GM10266 (cell line): Measurements from ENCODE around the gene TNFRSF12A.

Experiments
- DNase-seq: peaks from one replicate; pipeline ENCODE4 v3.0.0; 2012; ENCODE audit errors: extremely low spot score
- CTCF ChIP-seq: IDR thresholded peaks from 2 replicates; pipeline ENCODE4 v1.5.1; 2012; ENCODE audit warnings: mild to moderate bottlenecking, low read depth; ENCODE audit not compliant: control insufficient read depth, insufficient read depth; ENCODE audit errors: missing control alignments

Gene TNFRSF12A

GRCh38 chr16:3059723-3060242, 39.6 kb downstream of the TNFRSF12A start:
- DNase-seq: no peak
- TF ChIP-seq CTCF: no peak

GRCh38 chr16:3060339-3061127, 40.4 kb downstream of the TNFRSF12A start:
- no peak for DNase-seq
- no peak for TF ChIP-seq CTCF

- no peak for DNase-seq
- TF ChIP-seq CTCF: no peak
These were observed 42.4 kb downstream of the TNFRSF12A start for GRCh38 chr16:3062553-3062952.

GRCh38 chr16:3063625-3064386, 43.6 kb downstream of the TNFRSF12A start:
- no peak for TF ChIP-seq CTCF

GRCh38 chr16:3065069-3065741, 45.0 kb downstream of the TNFRSF12A start, which contains the start of gene IL32:
Gene IL32 (plus strand): TSS chr16:3065640. CDS start chr16:3065812, 172 bp downstream.
- TF ChIP-seq CTCF: no peak
- DNase-seq: no peak

More at GRCh38 chr16:3063625-3064386, 43.6 kb downstream of the TNFRSF12A start:
- no peak for DNase-seq

GRCh38 chr16:3065742-3066439, 45.7 kb downstream of the TNFRSF12A start:
- TF ChIP-seq CTCF: no peak
- no peak for DNase-seq
